ENCODE measurements around the gene CST1. TPM values are rescaled to one million over a fixed set of nuclear protein-coding genes. Genes with fewer than 3 reads are reported as not detected.
A peak's percentile ranks its signal among the peaks of the same experiment; 100 is the strongest.
"Not testable (repeated sequence)": the region's sequence is repeated elsewhere in the genome, so short reads cannot be mapped to it uniquely, and the experiment has no call there.

CST1 gene, protein sequence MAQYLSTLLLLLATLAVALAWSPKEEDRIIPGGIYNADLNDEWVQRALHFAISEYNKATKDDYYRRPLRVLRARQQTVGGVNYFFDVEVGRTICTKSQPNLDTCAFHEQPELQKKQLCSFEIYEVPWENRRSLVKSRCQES
- 1.5 and 1.6 TPM in 2 replicates for total RNA-seq
- long read RNA-seq = 0 reads

DNA sequence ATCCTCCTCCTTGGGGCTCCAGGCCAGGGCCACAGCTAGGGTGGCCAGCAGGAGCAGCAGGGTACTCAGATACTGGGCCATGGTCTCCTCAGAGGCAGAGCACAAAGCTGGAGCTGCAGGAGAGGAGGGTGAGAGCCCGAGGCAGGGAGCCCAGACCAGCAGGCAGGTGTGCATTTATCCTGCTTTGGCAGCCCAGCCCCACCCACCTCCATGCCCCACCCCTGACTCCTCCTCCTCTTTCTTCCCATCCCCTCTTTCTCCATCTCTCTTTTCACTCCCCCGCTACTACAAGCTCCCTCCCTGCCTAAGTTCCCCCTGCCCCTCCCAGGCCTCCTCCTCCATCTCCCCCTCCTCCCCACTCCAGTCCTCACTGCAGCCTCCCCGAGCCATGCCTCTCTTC, at the start of gene CST1:
Gene CST1 (minus strand): TSS at position 150 of the 400 bp plus-strand sequence. CDS start 69 bp downstream, at position 81.
- H3K27ac Mint-ChIP-seq; H3K27me3 Mint-ChIP-seq; DNase-seq (ENCODE audit: low spot score, unreplicated experiment); H3K36me3 Mint-ChIP-seq (ENCODE audit: insufficient read depth); H3K9me3 Mint-ChIP-seq (ENCODE audit: low read depth); H3K4me1 Mint-ChIP-seq (ENCODE audit: low read depth); H3K4me3 Mint-ChIP-seq (ENCODE audit: low read depth): not testable (repeated sequence)

DNA sequence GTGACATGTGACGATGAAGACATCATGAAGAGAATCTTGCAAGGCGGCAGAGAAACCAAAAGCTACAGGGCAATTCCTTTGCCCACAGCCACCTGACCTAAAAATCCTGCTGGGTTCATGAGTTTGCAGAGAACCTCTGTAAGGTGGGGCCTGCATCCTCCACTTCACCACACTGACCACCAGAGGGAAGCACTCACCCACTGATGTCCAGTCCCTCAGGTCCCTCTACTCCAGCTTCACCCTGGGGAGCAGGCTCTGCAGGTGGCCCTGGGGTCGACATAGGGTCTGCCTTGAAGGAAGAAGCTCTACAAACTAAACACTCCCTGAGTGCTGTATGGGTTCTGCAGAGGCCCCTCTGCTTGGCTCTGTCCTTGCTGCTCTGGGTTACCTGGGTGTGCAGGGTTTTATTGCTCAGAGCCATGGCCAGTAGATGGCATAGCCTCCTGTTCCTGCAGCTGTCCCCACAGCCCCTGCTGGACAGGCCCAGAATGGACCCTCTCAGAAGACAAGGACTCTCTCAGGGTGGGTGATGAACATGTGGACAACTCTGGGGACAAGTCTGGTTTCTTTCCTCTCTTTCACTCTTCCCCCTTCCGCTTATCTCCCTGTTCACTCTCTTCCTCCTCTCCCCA, 48.6 kb upstream of the CST1 start:
- not testable (repeated sequence) for H3K27ac Mint-ChIP-seq; H3K9me3 Mint-ChIP-seq (ENCODE audit: low read depth); H3K4me3 Mint-ChIP-seq (ENCODE audit: low read depth); H3K4me1 Mint-ChIP-seq (ENCODE audit: low read depth); H3K27me3 Mint-ChIP-seq; H3K36me3 Mint-ChIP-seq (ENCODE audit: insufficient read depth)
- DNase-seq (ENCODE audit: low spot score, unreplicated experiment) = peak; percentile 39
- TF ChIP-seq, protein P1, sequence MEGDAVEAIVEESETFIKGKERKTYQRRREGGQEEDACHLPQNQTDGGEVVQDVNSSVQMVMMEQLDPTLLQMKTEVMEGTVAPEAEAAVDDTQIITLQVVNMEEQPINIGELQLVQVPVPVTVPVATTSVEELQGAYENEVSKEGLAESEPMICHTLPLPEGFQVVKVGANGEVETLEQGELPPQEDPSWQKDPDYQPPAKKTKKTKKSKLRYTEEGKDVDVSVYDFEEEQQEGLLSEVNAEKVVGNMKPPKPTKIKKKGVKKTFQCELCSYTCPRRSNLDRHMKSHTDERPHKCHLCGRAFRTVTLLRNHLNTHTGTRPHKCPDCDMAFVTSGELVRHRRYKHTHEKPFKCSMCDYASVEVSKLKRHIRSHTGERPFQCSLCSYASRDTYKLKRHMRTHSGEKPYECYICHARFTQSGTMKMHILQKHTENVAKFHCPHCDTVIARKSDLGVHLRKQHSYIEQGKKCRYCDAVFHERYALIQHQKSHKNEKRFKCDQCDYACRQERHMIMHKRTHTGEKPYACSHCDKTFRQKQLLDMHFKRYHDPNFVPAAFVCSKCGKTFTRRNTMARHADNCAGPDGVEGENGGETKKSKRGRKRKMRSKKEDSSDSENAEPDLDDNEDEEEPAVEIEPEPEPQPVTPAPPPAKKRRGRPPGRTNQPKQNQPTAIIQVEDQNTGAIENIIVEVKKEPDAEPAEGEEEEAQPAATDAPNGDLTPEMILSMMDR (IDR thresholded peaks at IDR 0.05; ENCODE audit: unreplicated experiment) = peak; percentile 81

- Mint-ChIP-seq H3K9me3 (ENCODE audit: low read depth) (no peaks in the 10 kb centered on the region), H3K36me3 (ENCODE audit: insufficient read depth) (no peaks in the 10 kb centered on the region), H3K27me3 (peaks cover 18% of the 10 kb centered on the region), H3K27ac (no peak overlapping the region), H3K4me3 (ENCODE audit: low read depth) (no peak overlapping the region), H3K4me1 (ENCODE audit: low read depth) (no peaks in the 10 kb centered on the region)
- TF ChIP-seq, protein P1 (IDR thresholded peaks at IDR 0.05; ENCODE audit: unreplicated experiment) = no peak
- no peak for DNase-seq (ENCODE audit: low spot score, unreplicated experiment)
These were observed 44.8 kb upstream of the CST1 start for GRCh38 chr20:23795526-23795925.

- H3K36me3 Mint-ChIP-seq (ENCODE audit: insufficient read depth) = no peaks in the 10 kb centered on the region
- TF ChIP-seq, protein P1 (IDR thresholded peaks at IDR 0.05; ENCODE audit: unreplicated experiment) = no peak
These were observed 44.1 kb upstream of the CST1 start for GRCh38 chr20:23794841-23795240.

GRCh38 chr20:23794065-23794464, 43.3 kb upstream of the CST1 start:
- no peak for DNase-seq (ENCODE audit: low spot score, unreplicated experiment)
- Mint-ChIP-seq H3K27ac (no peak overlapping the region), H3K4me1 (ENCODE audit: low read depth) (no peaks in the 10 kb centered on the region), H3K27me3 (peaks cover 23% of the 10 kb centered on the region), H3K36me3 (ENCODE audit: insufficient read depth) (no peaks in the 10 kb centered on the region), H3K4me3 (ENCODE audit: low read depth) (no peak overlapping the region), H3K9me3 (ENCODE audit: low read depth) (peaks cover 3% of the 10 kb centered on the region)
- TF ChIP-seq, protein P1 (IDR thresholded peaks at IDR 0.05; ENCODE audit: unreplicated experiment) = no peak

More at GRCh38 chr20:23794841-23795240, 44.1 kb upstream of the CST1 start:
- no peaks in the 10 kb centered on the region for H3K4me1 Mint-ChIP-seq (ENCODE audit: low read depth)
- no peaks in the 10 kb centered on the region for H3K9me3 Mint-ChIP-seq (ENCODE audit: low read depth)
- no peak overlapping the region for H3K4me3 Mint-ChIP-seq (ENCODE audit: low read depth)
- DNase-seq (ENCODE audit: low spot score, unreplicated experiment) = no peak
- peaks cover 20% of the 10 kb centered on the region for H3K27me3 Mint-ChIP-seq
- no peak overlapping the region for H3K27ac Mint-ChIP-seq

GRCh38 chr20:23783447-23783846, 32.7 kb upstream of the CST1 start:
- no peaks in the 10 kb centered on the region for H3K36me3 Mint-ChIP-seq (ENCODE audit: insufficient read depth)
- H3K9me3 Mint-ChIP-seq (ENCODE audit: low read depth) = peaks cover 3% of the 10 kb centered on the region
- peaks cover 2% of the 10 kb centered on the region for H3K4me1 Mint-ChIP-seq (ENCODE audit: low read depth)
- H3K27ac Mint-ChIP-seq = no peak overlapping the region
- no peaks in the 10 kb centered on the region for H3K27me3 Mint-ChIP-seq
- TF ChIP-seq, protein P1 (IDR thresholded peaks at IDR 0.05; ENCODE audit: unreplicated experiment) = no peak
- DNase-seq (ENCODE audit: low spot score, unreplicated experiment) = no peak
- H3K4me3 Mint-ChIP-seq (ENCODE audit: low read depth) = no peak overlapping the region

All from progenitor cell of endocrine pancreas (in vitro differentiated cells).